ENCODE data around the gene ADPRS. TPM values are rescaled to one million over a fixed set of nuclear protein-coding genes. Genes with fewer than 3 reads are reported as not detected.

Gene ADPRS
- total RNA-seq, 1 experiment from 2014 or later = 27.8 TPM

DNA sequence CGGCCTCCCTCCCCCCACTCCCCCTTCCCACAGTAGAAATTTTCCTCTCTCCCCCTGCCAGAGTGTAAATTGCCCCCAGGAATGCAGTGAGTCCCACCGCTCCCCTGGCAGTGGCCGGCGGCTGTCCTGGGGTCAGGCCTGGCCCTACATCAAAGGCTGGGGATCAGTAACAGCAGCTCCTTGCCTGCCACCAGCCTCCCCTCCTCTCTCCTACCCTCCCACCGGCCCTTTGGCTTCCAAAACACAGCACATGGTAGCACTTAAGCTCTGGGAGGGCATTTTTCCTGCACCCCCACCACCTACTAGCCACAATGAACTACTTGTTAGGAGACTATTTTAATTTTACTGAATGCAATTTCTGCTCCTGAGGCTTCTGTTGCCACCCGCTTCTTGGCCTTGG lies 45.3 kb downstream of the ADPRS start:
- Histone ChIP-seq H4K91ac (ENCODE audit: insufficient read length, low read depth, low read length) (no peak overlapping the region), H3K27me3 (ENCODE audit: insufficient read depth, low read length) (no peaks in the 10 kb centered on the region), H3K4me1 (ENCODE audit: insufficient read depth, low read length) (0 out of 2 replicates have a peak, but pooled peaks cover 2% of the 10 kb centered on the region), H2AFZ (ENCODE audit: low read length) (no peak overlapping the region), H2AK5ac (ENCODE audit: insufficient read length, low read length) (no peak overlapping the region), H3T11ph (ENCODE audit: low read length) (no peak overlapping the region), H3K79me1 (ENCODE audit: insufficient read depth, low read depth, low read length, poor library complexity, severe bottlenecking) (no peaks in the 10 kb centered on the region), H3K23me2 (ENCODE audit: insufficient read length, low read depth, low read length, poor library complexity, severe bottlenecking) (no peaks in the 10 kb centered on the region), H2BK12ac (ENCODE audit: insufficient read length, low read depth, low read length) (no peak overlapping the region), H3K79me2 (ENCODE audit: insufficient read depth, low read length) (no peaks in the 10 kb centered on the region), H3K27ac (ENCODE audit: insufficient read length, low read depth, low read length) (no peak overlapping the region), H4K8ac (replicated peaks; ENCODE audit: insufficient read length, low read depth, low read length) (no peak overlapping the region), H3K9ac (ENCODE audit: extremely low read depth, insufficient read length, low read length) (no peak overlapping the region), H3K56ac (ENCODE audit: insufficient read length, low read depth, low read length) (no peak overlapping the region), H4K5ac (ENCODE audit: insufficient read length, low read depth, low read length) (no peak overlapping the region), H4K20me1 (ENCODE audit: control insufficient read depth, insufficient read depth, insufficient read length) (no peaks in the 10 kb centered on the region), H2BK15ac (ENCODE audit: low read depth, low read length) (no peak overlapping the region), H2BK120ac (ENCODE audit: low read depth, low read length, poor library complexity, severe bottlenecking) (no peak overlapping the region), H3K18ac (ENCODE audit: insufficient read length, low read depth, low read length) (no peak overlapping the region), H3K9me3 (ENCODE audit: control insufficient read depth, low read depth, low read length) (no peaks in the 10 kb centered on the region), H2BK20ac (ENCODE audit: low read depth, low read length, poor library complexity, severe bottlenecking) (no peak overlapping the region), H3K4ac (ENCODE audit: low read depth, low read length) (no peak overlapping the region), H3K23ac (ENCODE audit: insufficient read length, low read depth, low read length) (no peak overlapping the region), H3K14ac (ENCODE audit: insufficient read depth, low read length) (no peak overlapping the region), H2BK5ac (ENCODE audit: insufficient read length, low read length) (no peak overlapping the region), H3K4me2 (ENCODE audit: insufficient read depth, insufficient read length, low read length) (no peak overlapping the region)
- DNase-seq = no peak
- Mint-ChIP-seq H3K36me3 (ENCODE audit: insufficient read depth in 1 of 3, low read depth in 3 of 3) (peaks cover 3 to 23% (median 12%) of the 10 kb centered on the region in 3 experiments; a peak in 6 of 7 replicates), H3K27ac (no peak overlapping the region), H3K4me1 (peaks cover 6 to 12% of the 10 kb centered on the region in 2 experiments), H3K9me3 (no peaks in the 10 kb centered on the region), H3K27me3 (ENCODE audit: low read depth) (no peaks in the 10 kb centered on the region; the same call in 1 of the 2 replicates), H3K4me3 (no peak overlapping the region)
- no CpG with 5 or more reads among the region's 6 CpGs for WGBS (ENCODE audit: extremely low coverage, insufficient read length, low lambda C conversion rate)
- TF ChIP-seq, protein P1, sequence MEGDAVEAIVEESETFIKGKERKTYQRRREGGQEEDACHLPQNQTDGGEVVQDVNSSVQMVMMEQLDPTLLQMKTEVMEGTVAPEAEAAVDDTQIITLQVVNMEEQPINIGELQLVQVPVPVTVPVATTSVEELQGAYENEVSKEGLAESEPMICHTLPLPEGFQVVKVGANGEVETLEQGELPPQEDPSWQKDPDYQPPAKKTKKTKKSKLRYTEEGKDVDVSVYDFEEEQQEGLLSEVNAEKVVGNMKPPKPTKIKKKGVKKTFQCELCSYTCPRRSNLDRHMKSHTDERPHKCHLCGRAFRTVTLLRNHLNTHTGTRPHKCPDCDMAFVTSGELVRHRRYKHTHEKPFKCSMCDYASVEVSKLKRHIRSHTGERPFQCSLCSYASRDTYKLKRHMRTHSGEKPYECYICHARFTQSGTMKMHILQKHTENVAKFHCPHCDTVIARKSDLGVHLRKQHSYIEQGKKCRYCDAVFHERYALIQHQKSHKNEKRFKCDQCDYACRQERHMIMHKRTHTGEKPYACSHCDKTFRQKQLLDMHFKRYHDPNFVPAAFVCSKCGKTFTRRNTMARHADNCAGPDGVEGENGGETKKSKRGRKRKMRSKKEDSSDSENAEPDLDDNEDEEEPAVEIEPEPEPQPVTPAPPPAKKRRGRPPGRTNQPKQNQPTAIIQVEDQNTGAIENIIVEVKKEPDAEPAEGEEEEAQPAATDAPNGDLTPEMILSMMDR (conservative IDR thresholded peaks at IDR 0.05) = no peak
